Stimulated activated naive CD8-positive, alpha-beta T cell treated with anti-CD3 and anti-CD28 coated beads, Interleukin-15, Interleukin-2, amounts not matched to agents 100 ng/mL and 50 ng/mL, for 24 hours (primary cell): Measurements from ENCODE around the gene FAM111A.
A peak's percentile ranks its signal among the peaks of the same experiment; 100 is the strongest.

Experiments
- H3K27ac Mint-ChIP-seq: one replicate; pipeline ENCODE4 v1.8.0; 2021; ENCODE audit warnings: mild to moderate bottlenecking, mixed read lengths
- H3K27me3 Mint-ChIP-seq: one replicate; pipeline ENCODE4 v1.8.0; 2021; ENCODE audit warnings: mixed read lengths
- H3K36me3 Mint-ChIP-seq: one replicate; pipeline ENCODE4 v1.8.0; 2021; ENCODE audit warnings: low read depth, mixed read lengths
- H3K4me1 Mint-ChIP-seq: one replicate; pipeline ENCODE4 v1.8.0; 2021; ENCODE audit warnings: low read depth, mixed read lengths
- H3K4me3 Mint-ChIP-seq: one replicate; pipeline ENCODE4 v1.8.0; 2021; ENCODE audit warnings: mild to moderate bottlenecking, mixed read lengths
- H3K9me3 Mint-ChIP-seq: one replicate; pipeline ENCODE4 v1.8.0; 2021; ENCODE audit warnings: mixed read lengths

The FAM111A gene

DNA sequence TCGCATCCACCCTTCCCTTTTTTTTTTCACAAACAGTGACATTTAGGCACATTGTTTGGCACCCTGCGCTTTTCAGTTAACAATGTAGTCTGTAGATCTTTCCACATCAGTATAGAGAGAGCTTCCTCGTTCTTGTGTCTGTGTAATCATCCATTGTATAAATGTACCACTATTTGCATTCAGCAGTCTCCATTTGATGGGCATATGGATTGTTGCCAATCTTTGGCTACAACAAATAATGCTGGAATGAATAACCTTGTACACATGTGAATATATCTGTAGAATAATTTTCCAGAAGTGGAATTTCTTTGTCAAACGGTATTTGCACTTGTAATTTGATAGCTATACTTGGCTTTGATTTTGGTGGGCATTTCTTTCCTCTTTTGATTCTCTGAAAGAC lies 52.9 kb downstream of the FAM111A start:
- peaks cover 27% of the 10 kb centered on the region for H3K4me1 Mint-ChIP-seq
- peaks cover 20% of the 10 kb centered on the region for H3K36me3 Mint-ChIP-seq
- peaks cover 10% of the 10 kb centered on the region for H3K9me3 Mint-ChIP-seq
- H3K27me3 Mint-ChIP-seq = peaks cover 15% of the 10 kb centered on the region
- H3K4me3 Mint-ChIP-seq = no peak overlapping the region
- no peak overlapping the region for H3K27ac Mint-ChIP-seq

DNA sequence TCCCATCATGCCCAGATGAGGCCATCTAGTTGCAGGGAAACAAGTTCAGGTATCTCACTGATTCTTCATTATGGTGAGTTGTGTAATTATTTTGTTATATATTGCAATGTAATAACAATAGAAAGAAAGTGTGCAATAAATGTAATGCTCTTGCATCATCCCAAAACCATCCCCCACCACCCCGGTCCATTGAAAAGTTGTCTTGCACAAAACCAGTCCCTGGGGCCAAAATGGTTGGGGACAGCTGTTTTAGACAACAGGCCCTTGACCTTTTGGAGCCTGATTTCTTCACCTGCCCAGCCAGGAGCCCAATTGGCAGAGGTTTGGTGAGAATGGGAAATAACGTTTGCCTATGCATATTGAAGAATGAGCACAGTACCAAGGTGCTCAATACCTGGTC lies 54.1 kb downstream of the FAM111A start:
- Mint-ChIP-seq H3K4me1 (peaks cover 37% of the 10 kb centered on the region), H3K4me3 (no peak overlapping the region), H3K9me3 (peaks cover 10% of the 10 kb centered on the region), H3K36me3 (peaks cover 20% of the 10 kb centered on the region), H3K27me3 (peaks cover 17% of the 10 kb centered on the region), H3K27ac (no peak overlapping the region)

DNA sequence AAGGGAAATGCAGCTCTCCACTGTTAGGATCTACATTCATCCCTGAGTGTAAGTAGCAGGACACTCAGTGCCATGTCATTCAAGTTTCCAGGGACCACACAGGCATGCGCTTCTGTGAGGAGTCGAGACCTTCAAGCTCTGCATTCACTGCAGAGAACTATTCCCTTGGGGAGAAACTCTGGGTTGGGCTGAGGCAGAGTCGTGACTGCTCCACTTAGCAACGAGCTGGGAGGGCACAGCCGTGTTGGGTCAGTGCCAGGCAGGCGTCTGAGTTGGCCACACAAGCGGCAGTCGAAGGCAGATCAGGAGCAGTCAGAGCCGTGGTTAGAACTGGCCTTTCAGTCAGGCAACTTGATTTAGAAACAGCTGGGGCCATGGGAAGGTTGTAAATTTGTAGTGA lies 55.3 kb downstream of the FAM111A start:
- no peak overlapping the region for H3K27ac Mint-ChIP-seq
- no peak overlapping the region for H3K4me3 Mint-ChIP-seq
- peaks cover 20% of the 10 kb centered on the region for H3K36me3 Mint-ChIP-seq
- H3K4me1 Mint-ChIP-seq = peaks cover 39% of the 10 kb centered on the region
- peaks cover 19% of the 10 kb centered on the region for H3K27me3 Mint-ChIP-seq
- H3K9me3 Mint-ChIP-seq = peaks cover 10% of the 10 kb centered on the region

DNA sequence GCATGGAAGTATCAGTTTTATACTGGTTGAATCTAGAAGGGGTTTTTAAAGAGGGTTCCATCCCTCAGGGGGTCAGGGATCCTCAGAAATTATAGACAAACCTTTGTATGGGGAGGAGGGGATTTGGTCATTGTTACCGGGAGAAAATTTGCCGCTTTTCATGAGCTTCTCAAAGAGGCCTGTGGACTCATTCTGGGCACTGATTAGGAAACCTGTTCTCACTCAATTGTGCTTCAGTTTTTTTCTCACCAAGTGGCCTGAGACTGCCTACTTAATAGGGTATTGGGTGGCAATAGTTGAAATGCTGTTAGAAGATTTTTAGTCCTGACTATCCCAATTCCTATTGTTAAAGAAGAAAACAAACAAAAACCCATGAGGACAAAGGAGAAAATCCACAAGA lies 56.1 kb downstream of the FAM111A start:
- H3K27ac Mint-ChIP-seq = no peak overlapping the region
- H3K9me3 Mint-ChIP-seq = peaks cover 10% of the 10 kb centered on the region
- peaks cover 39% of the 10 kb centered on the region for H3K4me1 Mint-ChIP-seq
- peaks cover 21% of the 10 kb centered on the region for H3K27me3 Mint-ChIP-seq
- no peak overlapping the region for H3K4me3 Mint-ChIP-seq
- H3K36me3 Mint-ChIP-seq = peaks cover 20% of the 10 kb centered on the region

DNA sequence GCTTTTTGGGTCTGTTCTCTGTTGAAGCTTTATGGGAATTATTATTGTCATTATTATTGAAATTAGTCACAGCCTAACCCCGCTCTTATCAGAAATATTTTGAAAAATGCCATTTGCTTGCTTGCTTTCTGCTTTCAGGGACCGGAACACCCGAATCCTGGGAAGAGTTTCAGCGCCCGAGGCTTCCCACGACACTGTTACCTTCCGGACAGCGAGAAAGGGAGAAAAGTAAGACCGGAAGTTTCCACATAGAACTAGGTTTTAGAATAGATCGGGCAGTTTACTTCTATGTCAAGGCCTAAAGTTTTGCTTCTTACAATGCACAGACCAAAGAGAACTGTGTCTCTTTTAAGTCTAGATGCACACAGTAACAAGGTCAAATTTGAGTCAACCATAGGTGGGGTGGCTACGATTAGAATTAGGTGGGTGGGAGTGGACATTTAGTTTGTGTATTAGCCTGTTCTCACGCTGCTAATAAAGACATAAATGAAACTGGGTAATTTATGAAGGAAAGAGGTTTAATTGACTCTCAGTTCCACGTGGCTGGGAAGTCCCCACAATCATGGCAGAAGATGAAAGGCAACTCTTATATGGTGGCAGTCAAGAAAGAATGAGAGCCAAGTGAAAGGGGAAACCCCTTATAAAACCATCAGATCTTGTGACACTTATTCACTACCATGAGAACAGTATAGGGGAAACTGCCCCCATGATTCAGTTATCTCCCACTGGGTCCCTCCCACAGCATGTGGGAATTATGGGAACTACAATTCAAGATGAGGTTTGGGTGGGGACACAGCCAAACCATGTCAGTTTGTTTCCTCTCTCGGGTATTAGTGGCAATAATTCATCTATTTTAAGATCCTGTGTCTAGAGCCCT lies 57.1 kb downstream of the FAM111A start:
- peaks cover 39% of the 10 kb centered on the region for H3K4me1 Mint-ChIP-seq
- H3K4me3 Mint-ChIP-seq = no peak overlapping the region
- H3K36me3 Mint-ChIP-seq = peaks cover 20% of the 10 kb centered on the region
- H3K27me3 Mint-ChIP-seq = peaks cover 21% of the 10 kb centered on the region
- H3K9me3 Mint-ChIP-seq = peaks cover 10% of the 10 kb centered on the region
- peak overlapping the region; percentile 62 for H3K27ac Mint-ChIP-seq

DNA sequence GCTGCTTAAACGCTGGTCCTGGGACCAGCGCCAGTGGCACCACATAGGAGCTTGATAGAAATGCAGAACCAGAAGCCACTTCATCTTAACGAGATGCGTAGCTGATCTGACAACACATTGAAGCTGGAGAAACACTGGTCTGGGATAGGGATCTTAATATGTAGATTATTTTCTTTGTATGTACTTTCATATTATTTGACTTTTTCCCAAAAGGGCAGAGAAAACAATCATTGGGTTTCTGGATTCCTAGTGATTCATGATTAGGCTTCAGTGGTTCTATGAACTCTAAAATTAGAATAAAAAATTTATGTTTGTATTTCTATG lies 57.7 kb downstream of the FAM111A start:
- Mint-ChIP-seq H3K27me3 (peaks cover 21% of the 10 kb centered on the region), H3K4me1 (peaks cover 39% of the 10 kb centered on the region), H3K27ac (no peak overlapping the region), H3K4me3 (no peak overlapping the region), H3K36me3 (peaks cover 20% of the 10 kb centered on the region), H3K9me3 (peaks cover 10% of the 10 kb centered on the region)

DNA sequence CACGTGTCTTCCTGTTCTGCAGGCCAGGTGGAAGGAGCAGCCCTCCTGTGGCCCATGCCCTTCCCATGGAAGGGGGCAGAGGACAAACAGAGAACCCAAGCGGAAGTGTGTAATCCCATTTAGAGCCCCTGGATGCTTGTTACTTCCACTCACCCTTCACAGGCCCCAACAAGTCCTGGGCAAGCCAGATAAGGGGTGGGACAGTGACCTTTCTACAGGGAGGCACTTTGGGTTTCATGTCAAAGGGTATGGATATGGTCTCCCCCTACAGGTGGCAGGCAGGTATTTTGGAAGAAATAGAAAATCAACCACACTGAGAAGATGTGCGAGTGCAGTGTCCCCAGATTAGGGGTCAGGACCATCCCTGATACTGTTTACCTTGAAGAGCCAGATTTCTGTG lies 58.7 kb downstream of the FAM111A start:
- Mint-ChIP-seq H3K27ac (no peak overlapping the region), H3K9me3 (peaks cover 10% of the 10 kb centered on the region), H3K36me3 (peaks cover 20% of the 10 kb centered on the region), H3K27me3 (peaks cover 21% of the 10 kb centered on the region), H3K4me1 (peaks cover 39% of the 10 kb centered on the region), H3K4me3 (no peak overlapping the region)
